ENCODE data around the gene PDGFB.

GRCh38 chr22:39177456-39177775 lies 67.4 kb downstream of the PDGFB start:
- no peak for TF ChIP-seq SUZ12 (IDR thresholded peaks at IDR 0.05)
- no peak for TF ChIP-seq HDGF (IDR thresholded peaks at IDR 0.05; ENCODE audit: borderline replicate concordance)
- TF ChIP-seq SP1 (IDR thresholded peaks at IDR 0.05), result no peak
- TF ChIP-seq BHLHE40 (IDR thresholded peaks at IDR 0.05; ENCODE audit: borderline replicate concordance), result no peak
- no peak for TF ChIP-seq ELF4 (IDR thresholded peaks at IDR 0.05)
- no peak for TF ChIP-seq FOXA1 (IDR thresholded peaks at IDR 0.05)
- TF ChIP-seq FOXM1 (IDR thresholded peaks at IDR 0.05; ENCODE audit: borderline replicate concordance), result no peak
- no peak for TF ChIP-seq TARDBP (IDR thresholded peaks at IDR 0.05)
- no peak for TF ChIP-seq NFRKB (IDR thresholded peaks at IDR 0.05)
- TF ChIP-seq FOXK2 (IDR thresholded peaks at IDR 0.05), result no peak
- TF ChIP-seq, protein P1, sequence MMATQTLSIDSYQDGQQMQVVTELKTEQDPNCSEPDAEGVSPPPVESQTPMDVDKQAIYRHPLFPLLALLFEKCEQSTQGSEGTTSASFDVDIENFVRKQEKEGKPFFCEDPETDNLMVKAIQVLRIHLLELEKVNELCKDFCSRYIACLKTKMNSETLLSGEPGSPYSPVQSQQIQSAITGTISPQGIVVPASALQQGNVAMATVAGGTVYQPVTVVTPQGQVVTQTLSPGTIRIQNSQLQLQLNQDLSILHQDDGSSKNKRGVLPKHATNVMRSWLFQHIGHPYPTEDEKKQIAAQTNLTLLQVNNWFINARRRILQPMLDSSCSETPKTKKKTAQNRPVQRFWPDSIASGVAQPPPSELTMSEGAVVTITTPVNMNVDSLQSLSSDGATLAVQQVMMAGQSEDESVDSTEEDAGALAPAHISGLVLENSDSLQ (IDR thresholded peaks at IDR 0.05), result no peak
- no peak for TF ChIP-seq ZNF384 (IDR thresholded peaks at IDR 0.05)
- no peak for TF ChIP-seq ARNT (IDR thresholded peaks at IDR 0.05)
- no peak for TF ChIP-seq CTBP1 (IDR thresholded peaks at IDR 0.05; ENCODE audit: borderline replicate concordance)
